Measurements from ENCODE around the gene BCAR3. TPM values are rescaled to one million over a fixed set of nuclear protein-coding genes. Genes with fewer than 3 reads are reported as not detected.

Gene BCAR3
- total and polyA plus RNA-seq, 2 of the 4 experiments (the other 2 are of a cell fraction) = 41.4 to 46.4 TPM

DNA sequence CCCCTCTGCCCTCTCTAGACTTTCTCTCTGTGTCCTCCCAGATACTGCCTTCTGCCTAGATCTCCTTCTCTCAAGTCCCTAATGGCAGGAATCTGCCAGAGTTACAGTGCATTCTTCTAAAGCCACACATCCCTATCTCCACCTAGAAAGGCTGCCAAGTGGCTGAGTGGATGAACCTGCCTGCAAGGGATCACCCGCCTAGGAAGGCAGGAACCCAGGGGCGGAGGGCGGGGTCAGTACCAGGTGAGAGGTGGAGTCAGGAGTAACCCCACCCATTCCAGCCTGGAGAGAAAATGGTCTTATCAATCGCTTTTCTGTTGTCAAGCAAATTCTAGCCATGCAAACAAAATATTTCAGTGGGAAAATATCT, 60.8 kb downstream of the BCAR3 start:
- Histone ChIP-seq H3K4me1 (ENCODE audit: control insufficient read depth, insufficient read depth, low read length) (peaks cover 43% of the 10 kb centered on the region), H3K4me3 (ENCODE audit: insufficient read depth, low read depth, low read length) (no peak overlapping the region), H4K20me1 (ENCODE audit: insufficient read depth, low read length) (peaks cover 92% of the 10 kb centered on the region), H2AK9ac (replicated peaks; ENCODE audit: low read depth, low read length, poor library complexity) (no peak overlapping the region), H2BK5ac (ENCODE audit: low read depth, low read length, poor library complexity, severe bottlenecking) (no peak overlapping the region), H2AFZ (replicated peaks; ENCODE audit: low read length, poor library complexity) (no peak overlapping the region), H2AK5ac (ENCODE audit: low read depth, low read length) (no peak overlapping the region), H2BK120ac (ENCODE audit: low read depth, low read length) (no peak overlapping the region), H2BK15ac (ENCODE audit: low read depth, low read length) (no peak overlapping the region), H4K5ac (ENCODE audit: low read depth, low read length) (no peak overlapping the region), H3K79me1 (ENCODE audit: low read depth in 1 of 2, low read length in 2 of 2) (peaks cover 42 to 90% of the 10 kb centered on the region in 2 experiments), H3K18ac (ENCODE audit: low read depth, low read length) (no peak overlapping the region), H4K91ac (ENCODE audit: insufficient read depth, low read depth, low read length) (no peak overlapping the region), H3K9ac (ENCODE audit: low read depth, low read length) (no peak overlapping the region), H3K36me3 (ENCODE audit: control insufficient read depth, insufficient read depth, low read length) (peaks cover 2% of the 10 kb centered on the region; the same call in 1 of the 2 replicates), H3K23ac (ENCODE audit: low read depth, low read length) (no peak overlapping the region), H3K9me1 (ENCODE audit: insufficient read depth, low read length) (peaks cover 61% of the 10 kb centered on the region), H2BK20ac (ENCODE audit: low read depth, low read length) (no peak overlapping the region), H3K14ac (replicated peaks; ENCODE audit: low read depth, low read length) (no peak overlapping the region), H3K27me3 (ENCODE audit: control insufficient read depth, insufficient read depth, low read length) (no peaks in the 10 kb centered on the region), H3K27ac (ENCODE audit: insufficient read depth, low read length) (no peak overlapping the region), H4K8ac (ENCODE audit: low read depth in 2 of 2, low read length in 2 of 2) (no peak overlapping the region), H3K4me2 (ENCODE audit: low read depth, low read length) (no peak overlapping the region), H3K4ac (ENCODE audit: low read depth, low read length) (no peak overlapping the region), H3K56ac (ENCODE audit: extremely low read depth, insufficient read depth, low read length) (no peak overlapping the region), H3K9me3 (ENCODE audit: control insufficient read depth, insufficient read depth, low read length) (no peaks in the 10 kb centered on the region)
- in situ Hi-C loops (cut with MboI; ENCODE audit: low sequenced_read_pairs) (loop anchor here (10.0 kb wide), 1 partner anchor 176 kb away; the partner anchor contains the start of gene FNBP1L), intact Hi-C loops (cut with micrococcal nuclease) (no loop called here), dilution Hi-C loops (cut with HindIII; ENCODE audit: low sequenced_read_pairs, unreplicated experiment) (no loop called here)
- WGBS, 2 experiments (ENCODE audit: extremely low coverage in 2 of 2, insufficient read length in 1 of 2) = no CpG with 5 or more reads among the region's 4 CpGs
- DNase-seq (no peak), ATAC-seq (ENCODE audit: low read depth) (no peak)
- BruUV-seq (replicated peaks) = no TSS peak
- ChIA-PET POLR2A (ENCODE audit: unreplicated experiment) (no interaction called here), CTCF (no interaction called here)
- no peak for TF ChIP-seq CEBPB (IDR thresholded peaks at IDR 0.05; ENCODE audit: low read depth, low read length)
- TF ChIP-seq POLR2A (IDR thresholded peaks at IDR 0.05; ENCODE audit: low read depth, low read length) = no peak
- TF ChIP-seq RAD21 (IDR thresholded peaks at IDR 0.05; ENCODE audit: low read length) = no peak
- TF ChIP-seq FOS (IDR thresholded peaks at IDR 0.05; ENCODE audit: low read depth, low read length) = no peak
- TF ChIP-seq, protein P1, sequence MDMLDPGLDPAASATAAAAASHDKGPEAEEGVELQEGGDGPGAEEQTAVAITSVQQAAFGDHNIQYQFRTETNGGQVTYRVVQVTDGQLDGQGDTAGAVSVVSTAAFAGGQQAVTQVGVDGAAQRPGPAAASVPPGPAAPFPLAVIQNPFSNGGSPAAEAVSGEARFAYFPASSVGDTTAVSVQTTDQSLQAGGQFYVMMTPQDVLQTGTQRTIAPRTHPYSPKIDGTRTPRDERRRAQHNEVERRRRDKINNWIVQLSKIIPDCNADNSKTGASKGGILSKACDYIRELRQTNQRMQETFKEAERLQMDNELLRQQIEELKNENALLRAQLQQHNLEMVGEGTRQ (IDR thresholded peaks at IDR 0.05; ENCODE audit: low read depth, low read length) = no peak
- TF ChIP-seq, protein P2, sequence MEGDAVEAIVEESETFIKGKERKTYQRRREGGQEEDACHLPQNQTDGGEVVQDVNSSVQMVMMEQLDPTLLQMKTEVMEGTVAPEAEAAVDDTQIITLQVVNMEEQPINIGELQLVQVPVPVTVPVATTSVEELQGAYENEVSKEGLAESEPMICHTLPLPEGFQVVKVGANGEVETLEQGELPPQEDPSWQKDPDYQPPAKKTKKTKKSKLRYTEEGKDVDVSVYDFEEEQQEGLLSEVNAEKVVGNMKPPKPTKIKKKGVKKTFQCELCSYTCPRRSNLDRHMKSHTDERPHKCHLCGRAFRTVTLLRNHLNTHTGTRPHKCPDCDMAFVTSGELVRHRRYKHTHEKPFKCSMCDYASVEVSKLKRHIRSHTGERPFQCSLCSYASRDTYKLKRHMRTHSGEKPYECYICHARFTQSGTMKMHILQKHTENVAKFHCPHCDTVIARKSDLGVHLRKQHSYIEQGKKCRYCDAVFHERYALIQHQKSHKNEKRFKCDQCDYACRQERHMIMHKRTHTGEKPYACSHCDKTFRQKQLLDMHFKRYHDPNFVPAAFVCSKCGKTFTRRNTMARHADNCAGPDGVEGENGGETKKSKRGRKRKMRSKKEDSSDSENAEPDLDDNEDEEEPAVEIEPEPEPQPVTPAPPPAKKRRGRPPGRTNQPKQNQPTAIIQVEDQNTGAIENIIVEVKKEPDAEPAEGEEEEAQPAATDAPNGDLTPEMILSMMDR (conservative IDR thresholded peaks at IDR 0.05; ENCODE audit: low read depth, low read length) = no peak
- TF ChIP-seq MXI1 (IDR thresholded peaks at IDR 0.05; ENCODE audit: borderline replicate concordance, low read depth, low read length) = no peak
- TF ChIP-seq RCOR1 (IDR thresholded peaks at IDR 0.05; ENCODE audit: insufficient replicate concordance, low read length) = no peak
- no peak for TF ChIP-seq RFX5 (IDR thresholded peaks at IDR 0.05; ENCODE audit: low read depth, low read length)
- no peak for TF ChIP-seq MAFK (IDR thresholded peaks at IDR 0.05; ENCODE audit: low read depth, low read length)
- no peak for TF ChIP-seq CHD1 (IDR thresholded peaks at IDR 0.05; ENCODE audit: low read depth, low read length)
- TF ChIP-seq NFE2L2 (IDR thresholded peaks at IDR 0.05; ENCODE audit: low read depth, low read length) = no peak
- TF ChIP-seq BHLHE40 (IDR thresholded peaks at IDR 0.05; ENCODE audit: low read depth, low read length) = no peak
- TF ChIP-seq MAZ (IDR thresholded peaks at IDR 0.05; ENCODE audit: borderline replicate concordance, low read depth, low read length) = no peak
- TF ChIP-seq SMC3 (IDR thresholded peaks at IDR 0.05; ENCODE audit: low read depth, low read length) = no peak

Data from IMR-90 (cell line).